Calu3 (cell line): ENCODE data around the gene BMP8B. TPM values are rescaled to one million over a fixed set of nuclear protein-coding genes. Genes with fewer than 3 reads are reported as not detected.
"Not testable (repeated sequence)": the region's sequence is repeated elsewhere in the genome, so short reads cannot be mapped to it uniquely, and the experiment has no call there.

Experiments used
- BruUV-seq: library from RNA; stranded (reverse); fragments of 400-500 nt; replicated peaks from 2 replicates; lab custom pipeline; 2021; lab: Mats Ljungman, UMichigan
- CTCF ChIA-PET: fragments of 300-600 bp; sonication (Branson Sonifier 250); formaldehyde crosslinking; loops from one replicate; lab custom pipeline; 2022; ENCODE audit warnings: antibody characterized with exemption; lab: Charles Lee
- DNase-seq: peaks from one replicate; pipeline ENCODE4 v3.0.0; 2022
- H3K27ac Mint-ChIP-seq: one replicate; pipeline ENCODE4 v1.8.0; 2022; ENCODE audit warnings: mixed read lengths; ENCODE audit not compliant: unreplicated experiment
- H3K27me3 Mint-ChIP-seq: one replicate; pipeline ENCODE4 v1.8.0; 2022; ENCODE audit warnings: mixed read lengths; ENCODE audit not compliant: unreplicated experiment
- H3K36me3 Mint-ChIP-seq: one replicate; pipeline ENCODE4 v1.8.0; 2022; ENCODE audit warnings: mild to moderate bottlenecking, moderate library complexity, mixed read lengths; ENCODE audit not compliant: insufficient read depth, unreplicated experiment
- H3K4me1 Mint-ChIP-seq: one replicate; pipeline ENCODE4 v1.8.0; 2022; ENCODE audit warnings: mild to moderate bottlenecking, low read depth, mixed read lengths; ENCODE audit not compliant: unreplicated experiment
- H3K4me3 Mint-ChIP-seq: one replicate; pipeline ENCODE4 v1.8.0; 2022; ENCODE audit warnings: mild to moderate bottlenecking, low read depth, moderate library complexity, mixed read lengths; ENCODE audit not compliant: unreplicated experiment
- H3K9me3 Mint-ChIP-seq: one replicate; pipeline ENCODE4 v1.8.0; 2022; ENCODE audit warnings: low read depth, mixed read lengths; ENCODE audit not compliant: unreplicated experiment
- CTCF ChIP-seq: fragments of 200-600 bp; IDR thresholded peaks from one replicate; pipeline ENCODE4 v1.8.0; 2022; ENCODE audit warnings: antibody characterized with exemption; ENCODE audit not compliant: unreplicated experiment
- intact Hi-C: fragments of 100-400 bp; cut with micrococcal nuclease; formaldehyde crosslinking; loops from one replicate; pipeline ENCODE4 v1.10.0; 2022; ENCODE audit not compliant: unreplicated experiment
- total RNA-seq: library from RNA; stranded (reverse); gene quantifications from 2 replicates; pipeline ENCODE4 v1.2.3, GENCODE V29; 2022

BMP8B gene
- total RNA-seq, 1 experiment from 2014 or later = 6.8 TPM

GRCh38 chr1:39822146-39822545 lies 33.5 kb upstream of the BMP8B start:
- Mint-ChIP-seq H3K9me3 (no peaks in the 10 kb centered on the region), H3K36me3 (no peaks in the 10 kb centered on the region), H3K4me3 (no peak overlapping the region), H3K27ac (no peak overlapping the region), H3K4me1 (peaks cover 18% of the 10 kb centered on the region), H3K27me3 (no peaks in the 10 kb centered on the region)
- BruUV-seq = no TSS peak
- TF ChIP-seq CTCF = no peak
- intact Hi-C loops = no loop called here
- CTCF ChIA-PET = no interaction called here
- no peak for DNase-seq

GRCh38 chr1:39819091-39819812 lies 30.6 kb upstream of the BMP8B start:
- peaks cover 15% of the 10 kb centered on the region for H3K27me3 Mint-ChIP-seq
- intact Hi-C loops = no loop called here
- no peaks in the 10 kb centered on the region for H3K36me3 Mint-ChIP-seq
- H3K4me1 Mint-ChIP-seq = peaks cover 20% of the 10 kb centered on the region
- TF ChIP-seq CTCF = no peak
- peak; percentile 55 for DNase-seq
- H3K4me3 Mint-ChIP-seq = no peak overlapping the region
- no peaks in the 10 kb centered on the region for H3K9me3 Mint-ChIP-seq
- H3K27ac Mint-ChIP-seq = no peak overlapping the region
- no TSS peak for BruUV-seq
- CTCF ChIA-PET = interaction anchor here (1.0 to 3.2 kb wide), 2 partner anchors 82 to 154 kb away, joined by 3 to 26 read pairs; partner anchors contain the start of gene MYCL

- intact Hi-C loops = no loop called here
- no TSS peak for BruUV-seq
- DNase-seq = peak; percentile 15
- peaks cover 20% of the 10 kb centered on the region for H3K4me1 Mint-ChIP-seq
- H3K27me3 Mint-ChIP-seq = peaks cover 15% of the 10 kb centered on the region
- no peak overlapping the region for H3K4me3 Mint-ChIP-seq
- no peak for TF ChIP-seq CTCF
- no peaks in the 10 kb centered on the region for H3K36me3 Mint-ChIP-seq
- H3K9me3 Mint-ChIP-seq = no peaks in the 10 kb centered on the region
- no peak overlapping the region for H3K27ac Mint-ChIP-seq
- CTCF ChIA-PET = interaction anchor here (1.2 to 3.2 kb wide), 2 partner anchors 83 to 156 kb away, joined by 4 to 26 read pairs; partner anchors contain the start of gene MYCL
Measured at GRCh38 chr1:39818482-39818881, 29.8 kb upstream of the BMP8B start.

- Mint-ChIP-seq H3K27ac (peak overlapping the region; percentile 68), H3K4me1 (peaks cover 20% of the 10 kb centered on the region), H3K27me3 (peaks cover 15% of the 10 kb centered on the region), H3K4me3 (peak overlapping the region; percentile 17)
- H3K36me3 Mint-ChIP-seq, H3K9me3 Mint-ChIP-seq, BruUV-seq: not testable (repeated sequence)
- CTCF ChIA-PET = interaction anchor here (0.8 to 3.2 kb wide), 5 partner anchors 28 to 157 kb away, joined by 3 to 26 read pairs (median 4); partner anchors contain the start of gene MYCL
- TF ChIP-seq CTCF = peak; percentile 2
- DNase-seq = peak; percentile 56
- intact Hi-C loops = loop anchor here (1.0 to 2.0 kb wide), 3 partner anchors 85 to 215 kb away; no protein-coding TSS in a partner anchor
Measured at GRCh38 chr1:39817091-39817932, 28.6 kb upstream of the BMP8B start.
